OCI-LY3 (cell line): ENCODE measurements around the gene TCF4.

ENCODE experiments used
- EZH2phosphoT487 ChIP-seq: fragments of 200-600 bp; shearing (Covaris generic); IDR thresholded peaks from 2 replicates; pipeline ENCODE4 v1.6.1; 2018; ENCODE audit warnings: antibody characterized with exemption, mixed run types, low read depth
- TF ChIP-seq, protein P1 (sequence below): fragments of 200-600, 300-600 bp; sonication (generic); IDR thresholded peaks from 2 replicates; pipeline ENCODE4 v1.5.1; 2014; ENCODE audit warnings: antibody characterized with exemption, low read length, low read depth

DNA sequence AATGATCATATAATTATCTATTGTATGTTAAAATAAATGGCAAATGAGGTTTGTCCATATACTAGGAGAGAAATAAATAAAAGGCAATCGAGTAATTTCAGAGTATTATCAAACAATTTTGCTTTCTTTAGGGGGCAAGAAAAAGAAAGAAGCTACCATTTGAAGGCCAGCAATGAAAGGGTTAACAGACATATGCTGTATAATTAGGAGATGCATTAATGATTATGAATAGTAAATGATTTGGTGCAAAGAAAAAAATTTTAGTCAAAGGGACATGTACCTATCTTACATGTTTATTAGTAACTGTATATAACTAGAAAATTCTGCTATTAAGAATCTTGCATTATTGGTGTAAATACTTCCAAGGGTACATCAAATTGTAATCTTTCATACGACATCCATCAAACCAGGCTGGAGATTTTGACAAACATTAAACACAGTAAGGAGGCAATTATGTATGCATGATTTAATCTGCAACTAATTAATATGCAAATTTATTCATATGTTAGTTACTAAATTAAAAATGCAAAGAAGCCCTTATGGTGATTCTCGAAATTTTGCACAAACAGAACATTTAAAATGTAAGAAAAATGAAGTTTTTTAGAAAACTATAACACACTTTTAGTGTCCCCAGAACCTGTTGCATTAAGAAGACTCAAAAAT, 251.4 kb downstream of the TCF4 start:
- TF ChIP-seq EZH2phosphoT487: no peak
- TF ChIP-seq, protein P1, sequence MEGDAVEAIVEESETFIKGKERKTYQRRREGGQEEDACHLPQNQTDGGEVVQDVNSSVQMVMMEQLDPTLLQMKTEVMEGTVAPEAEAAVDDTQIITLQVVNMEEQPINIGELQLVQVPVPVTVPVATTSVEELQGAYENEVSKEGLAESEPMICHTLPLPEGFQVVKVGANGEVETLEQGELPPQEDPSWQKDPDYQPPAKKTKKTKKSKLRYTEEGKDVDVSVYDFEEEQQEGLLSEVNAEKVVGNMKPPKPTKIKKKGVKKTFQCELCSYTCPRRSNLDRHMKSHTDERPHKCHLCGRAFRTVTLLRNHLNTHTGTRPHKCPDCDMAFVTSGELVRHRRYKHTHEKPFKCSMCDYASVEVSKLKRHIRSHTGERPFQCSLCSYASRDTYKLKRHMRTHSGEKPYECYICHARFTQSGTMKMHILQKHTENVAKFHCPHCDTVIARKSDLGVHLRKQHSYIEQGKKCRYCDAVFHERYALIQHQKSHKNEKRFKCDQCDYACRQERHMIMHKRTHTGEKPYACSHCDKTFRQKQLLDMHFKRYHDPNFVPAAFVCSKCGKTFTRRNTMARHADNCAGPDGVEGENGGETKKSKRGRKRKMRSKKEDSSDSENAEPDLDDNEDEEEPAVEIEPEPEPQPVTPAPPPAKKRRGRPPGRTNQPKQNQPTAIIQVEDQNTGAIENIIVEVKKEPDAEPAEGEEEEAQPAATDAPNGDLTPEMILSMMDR: no peak
